CD4-positive, alpha-beta T cell treated with Interferon alpha-2 for 1 hour (primary cell): ENCODE measurements around the gene ST3GAL3.

Experiments
- DNase-seq, 2 donors: peaks; one replicate each; pipeline ENCODE4 v3.0.0-alpha.2; 2020 to 2022

ST3GAL3 gene

DNA sequence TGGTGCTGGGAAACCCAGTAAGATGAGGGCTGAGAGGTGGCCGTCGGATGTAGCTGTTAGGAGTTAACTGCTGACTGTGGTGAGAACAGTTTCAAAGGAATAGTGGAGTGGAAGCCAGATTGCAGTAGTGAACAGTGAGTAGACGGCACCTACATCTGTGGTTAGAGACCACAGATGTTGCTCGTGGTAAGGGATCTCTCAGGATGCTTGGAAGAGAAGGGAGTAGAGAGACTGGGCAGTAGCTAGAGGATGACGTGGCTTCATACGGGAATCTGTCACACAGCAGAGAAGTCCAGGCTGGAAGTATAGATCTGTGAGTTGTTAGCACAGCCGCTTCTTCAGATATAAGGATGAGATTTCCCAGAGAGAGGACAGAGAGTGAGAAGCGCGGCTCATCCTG lies 218.5 kb downstream of the ST3GAL3 start:
- no peak for DNase-seq

DNA sequence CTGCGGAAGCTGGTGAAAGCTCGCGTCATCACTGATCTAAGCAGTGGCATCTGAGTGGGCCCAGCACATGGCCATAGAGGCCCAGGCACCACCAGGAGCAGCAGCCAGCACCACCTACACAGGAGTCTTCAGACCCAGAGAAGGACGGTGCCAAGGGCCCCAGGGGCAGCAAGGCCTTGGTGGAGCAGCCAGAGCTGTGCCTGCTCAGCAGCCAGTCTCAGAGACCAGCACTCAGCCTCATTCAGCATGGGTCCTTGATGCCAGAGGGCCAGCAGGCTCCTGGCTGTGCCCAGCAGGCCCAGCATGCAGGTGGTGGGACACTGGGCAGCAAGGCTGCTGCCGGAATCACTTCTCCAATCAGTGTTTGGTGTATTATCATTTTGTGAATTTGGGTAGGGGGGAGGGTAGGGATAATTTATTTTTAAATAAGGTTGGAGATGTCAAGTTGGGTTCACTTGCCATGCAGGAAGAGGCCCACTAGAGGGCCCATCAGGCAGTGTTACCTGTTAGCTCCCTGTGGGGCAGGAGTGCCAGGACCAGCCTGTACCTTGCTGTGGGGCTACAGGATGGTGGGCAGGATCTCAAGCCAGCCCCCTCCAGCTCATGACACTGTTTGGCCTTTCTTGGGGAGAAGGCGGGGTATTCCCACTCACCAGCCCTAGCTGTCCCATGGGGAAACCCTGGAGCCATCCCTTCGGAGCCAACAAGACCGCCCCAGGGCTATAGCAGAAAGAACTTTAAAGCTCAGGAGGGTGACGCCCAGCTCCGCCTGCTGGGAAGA lies 223.0 kb downstream of the ST3GAL3 start:
- DNase-seq = no peak

DNA sequence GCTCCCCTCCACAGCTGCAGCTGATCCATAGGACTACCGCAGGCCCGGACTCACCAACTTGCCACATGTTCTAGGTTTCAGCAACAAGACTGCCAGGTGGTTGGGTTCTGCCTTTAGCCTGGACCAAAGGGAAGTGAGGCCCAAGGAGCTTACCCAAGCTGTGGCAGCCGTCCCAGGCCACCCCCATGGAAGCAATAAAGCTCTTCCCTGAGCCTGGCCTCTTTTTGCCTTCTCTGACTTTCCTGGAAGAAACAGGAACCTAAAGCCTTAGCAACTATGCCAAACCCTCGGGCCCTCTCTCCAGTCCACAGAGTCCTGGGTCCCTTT lies 223.6 kb downstream of the ST3GAL3 start:
- no peak for DNase-seq

DNA sequence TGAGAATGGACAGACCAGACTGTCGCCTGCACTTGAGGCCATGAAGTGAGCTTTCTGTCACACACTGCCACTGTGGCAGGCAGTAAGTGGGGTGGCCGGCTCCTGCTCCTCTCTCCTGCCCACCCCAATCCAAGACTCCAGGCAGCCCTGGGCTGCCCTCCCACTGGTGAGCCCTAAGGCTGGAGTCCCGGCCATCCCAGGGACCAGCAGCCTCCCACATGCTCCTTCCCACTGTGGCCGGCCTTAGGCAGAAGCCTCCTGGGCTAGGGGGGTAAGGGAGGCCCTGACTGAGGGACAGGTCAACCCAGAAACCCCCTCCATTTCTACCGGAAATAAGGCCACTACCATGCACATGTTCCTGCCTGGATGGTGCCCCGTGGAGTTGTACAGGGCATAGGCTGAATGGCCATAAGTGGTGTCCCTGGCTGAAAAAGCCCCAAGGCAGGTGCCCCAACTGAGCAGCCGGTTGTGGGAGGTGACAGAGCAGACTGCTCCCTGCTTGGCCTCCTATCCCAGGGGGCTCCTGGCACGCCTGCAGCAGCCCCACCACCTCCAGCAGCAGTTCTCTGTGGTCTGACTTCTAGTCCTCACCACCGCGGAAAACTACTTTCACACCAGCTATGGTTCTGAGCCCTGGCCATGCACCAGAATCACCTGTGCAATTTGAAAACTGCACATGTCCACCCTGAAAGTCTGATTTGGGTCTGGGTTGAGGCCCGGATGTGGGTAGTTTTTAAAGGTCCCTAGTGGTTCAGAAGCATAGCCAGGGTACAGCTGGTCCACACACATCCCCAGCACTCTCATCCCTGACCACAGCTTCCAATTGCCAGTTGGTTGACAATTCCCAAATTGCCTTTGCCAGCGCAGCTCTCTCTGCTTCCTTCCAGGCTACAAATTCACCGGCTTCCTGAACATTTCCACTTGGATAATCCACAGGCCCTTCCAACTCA lies 224.7 kb downstream of the ST3GAL3 start:
- no peak for DNase-seq

DNA sequence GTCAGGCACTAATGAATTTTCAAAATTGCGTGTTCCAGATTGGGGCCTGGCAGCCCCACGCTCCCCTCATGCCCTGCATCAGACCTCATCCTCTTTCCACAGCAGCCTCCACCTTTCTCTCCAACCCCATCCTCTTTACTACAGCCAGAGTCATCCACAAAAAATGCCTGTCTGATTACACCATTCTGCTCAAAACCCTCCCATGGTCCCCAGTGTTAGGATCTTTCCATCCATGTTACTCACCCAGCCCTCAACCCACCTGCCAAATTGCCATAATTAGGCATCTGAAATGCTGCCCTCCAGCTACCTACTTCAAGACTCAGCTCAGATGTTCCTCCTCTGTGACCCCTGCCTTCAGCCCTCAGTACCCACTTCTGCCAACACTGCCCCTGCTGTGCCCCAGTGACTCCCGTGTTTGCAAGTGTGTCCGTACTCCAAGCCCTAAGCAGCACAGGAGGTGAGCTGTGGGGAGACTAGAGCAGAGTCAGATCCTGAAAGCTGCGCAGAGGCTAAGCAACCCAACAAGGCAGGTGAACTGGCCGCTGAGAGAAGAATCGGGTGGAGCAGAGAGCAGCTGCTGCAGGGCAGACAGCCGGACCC lies 225.6 kb downstream of the ST3GAL3 start:
- no peak for DNase-seq

DNA sequence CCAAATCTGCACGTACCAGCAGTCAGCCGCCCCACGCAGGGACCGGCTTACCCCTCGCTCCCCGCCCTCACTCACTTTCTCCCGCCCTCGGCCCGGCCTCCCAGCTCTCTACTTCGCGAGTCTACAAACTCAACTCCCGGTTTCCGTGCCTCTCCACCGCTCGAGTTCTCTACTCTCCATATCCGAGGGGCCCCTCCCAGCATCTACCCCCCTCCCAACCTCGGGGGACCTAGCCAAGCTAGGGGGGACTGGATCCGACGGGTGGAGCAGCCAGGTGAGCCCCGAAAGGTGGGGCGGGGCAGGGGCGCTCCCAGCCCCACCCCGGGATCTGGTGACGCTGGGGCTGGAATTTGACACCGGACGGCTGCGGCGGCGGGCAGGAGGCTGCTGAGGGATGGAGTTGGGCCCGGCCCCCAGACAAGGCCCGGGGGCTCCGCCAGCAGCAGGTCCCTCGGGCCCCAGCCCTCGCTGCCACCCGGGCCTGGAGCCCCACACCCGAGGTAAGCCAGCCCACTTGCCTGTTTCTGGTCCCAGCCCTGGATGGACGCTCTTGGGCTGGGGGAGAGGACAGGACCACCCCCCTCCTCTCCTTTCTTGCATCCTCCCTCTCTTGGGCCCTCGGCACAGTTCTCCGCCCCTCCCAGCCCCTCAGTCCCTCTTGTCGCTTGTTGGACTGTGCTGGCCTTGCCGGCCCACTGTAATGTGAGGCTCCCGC lies 226.2 kb downstream of the ST3GAL3 start, which contains the start of gene ARTN:
ARTN (plus strand) TSS at position 416 of the 715 bp plus-strand sequence. CDS start 1,856 bp downstream, outside the sequence.
- DNase-seq = no peak

DNA sequence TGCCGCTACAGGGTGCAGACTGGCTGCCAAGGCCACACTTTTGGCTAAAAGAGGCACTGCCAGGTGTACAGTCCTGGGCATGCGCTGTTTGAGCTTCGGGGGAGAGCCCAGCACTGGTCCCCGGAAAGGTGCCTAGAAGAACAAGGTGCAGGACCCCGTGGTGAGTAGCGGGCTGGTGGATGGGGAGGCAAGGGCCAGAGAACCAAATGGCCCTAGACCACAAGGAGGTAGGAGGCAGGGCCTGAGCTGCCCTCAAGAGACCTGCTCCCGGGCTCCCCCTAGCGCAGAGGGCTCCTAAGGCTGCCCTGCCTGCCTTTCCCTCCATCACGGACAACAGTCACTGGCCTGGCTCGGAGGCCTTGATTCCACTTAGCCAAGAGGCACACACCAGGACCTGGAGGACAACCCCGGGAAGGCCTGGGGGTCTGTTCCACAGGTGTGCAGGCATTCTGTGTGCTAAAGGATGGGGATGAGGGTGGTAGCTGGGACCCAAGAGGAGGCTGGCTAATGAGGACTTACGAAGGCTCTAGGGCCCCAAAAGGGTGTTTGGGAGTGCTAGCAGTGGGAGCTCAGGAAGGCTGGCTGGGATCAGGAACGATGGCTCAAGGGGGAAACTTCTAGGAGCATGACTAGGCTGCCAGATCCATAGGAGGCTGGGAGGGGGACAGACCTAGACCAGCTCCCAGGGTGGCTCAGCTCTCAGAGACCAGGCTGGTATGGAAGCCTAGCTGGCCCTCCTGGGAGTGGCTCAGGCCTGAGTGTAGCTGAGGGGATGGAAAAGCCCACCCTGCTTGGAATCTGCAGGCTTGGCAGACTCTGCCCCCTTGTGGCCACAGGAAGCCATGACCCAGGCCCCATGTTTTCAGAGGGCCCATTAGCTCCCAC lies 227.0 kb downstream of the ST3GAL3 start:
- DNase-seq = peak; percentile 46 to 53

DNA sequence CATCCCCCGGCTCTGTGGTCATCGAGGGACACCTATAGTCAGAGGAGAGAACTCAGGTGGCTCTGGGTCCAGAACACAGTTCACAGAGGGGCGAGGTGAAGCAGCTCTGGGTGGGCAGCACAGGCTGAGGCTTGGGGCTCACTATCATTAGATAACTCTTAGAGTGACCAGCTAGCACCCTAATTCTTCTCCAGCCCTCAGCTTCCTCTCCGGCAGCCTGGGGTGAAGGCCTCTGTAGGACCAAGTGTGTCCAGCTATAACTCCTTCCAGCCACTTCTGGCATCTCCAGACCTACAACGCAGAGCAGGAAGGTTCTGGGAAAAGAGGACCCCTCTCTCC lies 227.6 kb downstream of the ST3GAL3 start:
- no peak for DNase-seq

DNA sequence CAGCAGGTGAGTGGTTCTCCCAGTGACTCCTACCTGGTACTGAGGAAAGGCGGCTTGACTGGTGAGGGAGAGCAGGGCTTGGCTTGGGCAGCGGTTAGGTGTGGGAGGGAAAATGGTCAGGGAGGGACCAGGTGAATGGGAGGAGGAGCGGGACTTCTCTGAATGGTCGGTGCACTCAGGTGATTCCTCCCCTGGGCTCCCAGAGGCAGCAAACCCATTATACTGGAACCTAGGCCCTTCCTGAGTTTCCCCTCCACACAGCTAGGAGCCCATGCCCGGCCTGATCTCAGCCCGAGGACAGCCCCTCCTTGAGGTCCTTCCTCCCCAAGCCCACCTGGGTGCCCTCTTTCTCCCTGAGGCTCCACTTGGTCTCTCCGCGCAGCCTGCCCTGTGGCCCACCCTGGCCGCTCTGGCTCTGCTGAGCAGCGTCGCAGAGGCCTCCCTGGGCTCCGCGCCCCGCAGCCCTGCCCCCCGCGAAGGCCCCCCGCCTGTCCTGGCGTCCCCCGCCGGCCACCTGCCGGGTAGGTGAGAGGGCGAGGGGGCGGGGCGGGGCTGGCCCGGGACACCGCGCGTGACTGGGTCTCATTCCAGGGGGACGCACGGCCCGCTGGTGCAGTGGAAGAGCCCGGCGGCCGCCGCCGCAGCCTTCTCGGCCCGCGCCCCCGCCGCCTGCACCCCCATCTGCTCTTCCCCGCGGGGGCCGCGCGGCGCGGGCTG lies 228.5 kb downstream of the ST3GAL3 start:
- no peak for DNase-seq

DNA sequence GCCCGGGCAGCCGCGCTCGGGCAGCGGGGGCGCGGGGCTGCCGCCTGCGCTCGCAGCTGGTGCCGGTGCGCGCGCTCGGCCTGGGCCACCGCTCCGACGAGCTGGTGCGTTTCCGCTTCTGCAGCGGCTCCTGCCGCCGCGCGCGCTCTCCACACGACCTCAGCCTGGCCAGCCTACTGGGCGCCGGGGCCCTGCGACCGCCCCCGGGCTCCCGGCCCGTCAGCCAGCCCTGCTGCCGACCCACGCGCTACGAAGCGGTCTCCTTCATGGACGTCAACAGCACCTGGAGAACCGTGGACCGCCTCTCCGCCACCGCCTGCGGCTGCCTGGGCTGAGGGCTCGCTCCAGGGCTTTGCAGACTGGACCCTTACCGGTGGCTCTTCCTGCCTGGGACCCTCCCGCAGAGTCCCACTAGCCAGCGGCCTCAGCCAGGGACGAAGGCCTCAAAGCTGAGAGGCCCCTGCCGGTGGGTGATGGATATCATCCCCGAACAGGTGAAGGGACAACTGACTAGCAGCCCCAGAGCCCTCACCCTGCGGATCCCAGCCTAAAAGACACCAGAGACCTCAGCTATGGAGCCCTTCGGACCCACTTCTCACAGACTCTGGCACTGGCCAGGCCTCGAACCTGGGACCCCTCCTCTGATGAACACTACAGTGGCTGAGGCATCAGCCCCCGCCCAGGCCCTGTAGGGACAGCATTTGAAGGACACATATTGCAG lies 229.3 kb downstream of the ST3GAL3 start:
- peak in 1 of 2 donors; percentile 8 for DNase-seq

DNA sequence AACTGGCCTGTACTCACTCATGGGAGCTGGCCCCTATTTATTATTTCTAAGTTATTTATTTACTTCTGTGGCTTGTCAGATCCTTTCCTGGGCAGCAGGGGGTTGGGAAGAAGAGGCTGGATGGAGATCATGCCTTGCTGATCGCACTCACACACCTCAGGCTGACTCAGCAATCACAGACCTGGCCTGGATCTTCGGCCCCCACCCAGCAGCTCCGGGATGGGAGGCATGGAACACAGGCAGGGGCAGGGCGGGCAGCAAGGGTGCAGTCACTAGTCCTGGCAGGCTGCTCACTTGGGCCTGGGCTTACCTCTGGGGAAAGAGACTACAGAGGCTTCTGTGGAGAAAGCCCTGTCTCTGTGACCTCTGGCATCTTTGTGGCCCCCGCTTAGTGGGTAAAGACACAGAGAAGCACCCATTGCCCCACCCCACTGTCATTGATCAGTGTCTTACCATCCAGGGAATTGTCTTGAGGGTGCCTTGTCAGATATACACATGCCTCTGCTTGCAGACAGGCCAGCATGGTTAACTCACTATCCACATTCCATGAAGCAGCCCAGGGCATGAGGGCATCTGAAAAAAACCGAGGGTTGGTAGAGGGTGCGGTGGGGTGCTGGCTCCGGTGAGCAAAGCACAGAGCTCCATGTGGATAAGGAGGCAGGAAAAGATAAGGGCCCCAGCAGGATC lies 230.0 kb downstream of the ST3GAL3 start:
- DNase-seq = no peak

DNA sequence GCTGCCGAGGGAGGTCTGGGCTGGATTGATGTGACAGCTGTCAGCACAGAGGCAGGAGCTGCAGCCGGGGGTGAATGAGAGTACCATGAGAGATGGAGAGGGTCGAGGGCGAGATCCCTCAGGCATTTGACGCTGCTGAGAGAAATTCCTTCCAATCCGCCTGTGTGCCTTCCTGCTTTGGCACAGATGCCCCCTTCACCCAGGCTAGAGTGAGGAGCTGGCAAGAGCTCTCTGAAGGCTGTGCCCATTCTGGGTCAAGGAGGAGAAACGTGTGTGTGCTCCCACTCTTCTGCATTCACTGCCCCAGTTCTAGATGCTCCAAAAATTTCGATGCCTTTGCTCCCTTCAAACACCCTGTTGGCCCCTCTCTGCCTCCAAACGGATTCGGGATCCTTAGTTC lies 231.0 kb downstream of the ST3GAL3 start:
- DNase-seq = no peak

DNA sequence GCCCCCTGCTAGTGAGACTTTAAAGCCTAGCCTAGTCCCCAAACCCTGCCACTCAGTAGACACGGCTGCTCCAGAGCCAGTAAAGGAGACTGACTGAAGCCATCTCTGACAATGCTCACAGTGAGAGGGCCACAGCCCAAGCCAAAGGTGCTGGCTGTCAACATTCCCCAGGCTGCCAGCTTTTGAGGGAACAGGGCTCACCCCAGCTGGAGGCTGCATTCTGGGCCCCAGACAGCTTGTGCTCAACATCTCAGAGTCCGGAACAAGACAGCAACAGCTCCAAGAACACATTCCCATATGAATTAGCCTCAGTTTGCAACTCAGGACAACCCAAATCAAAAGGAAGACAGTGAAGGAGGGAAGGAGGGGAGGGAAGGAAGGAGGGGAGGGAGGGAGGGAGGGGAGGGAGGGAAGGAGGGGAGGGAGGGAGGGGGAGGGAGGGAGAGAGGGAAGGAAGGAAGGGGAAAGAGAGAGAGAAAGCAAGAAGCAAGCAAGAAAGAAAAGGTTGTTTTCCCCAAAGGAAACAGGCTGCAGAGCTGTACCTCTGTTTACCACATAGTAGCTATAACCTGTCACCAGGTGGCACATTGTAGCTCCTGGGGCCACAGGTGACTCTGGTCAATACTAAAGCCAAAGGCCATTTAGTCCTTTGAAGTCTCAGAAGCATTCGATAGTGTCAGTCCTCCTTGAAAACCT lies 231.7 kb downstream of the ST3GAL3 start:
- no peak for DNase-seq

DNA sequence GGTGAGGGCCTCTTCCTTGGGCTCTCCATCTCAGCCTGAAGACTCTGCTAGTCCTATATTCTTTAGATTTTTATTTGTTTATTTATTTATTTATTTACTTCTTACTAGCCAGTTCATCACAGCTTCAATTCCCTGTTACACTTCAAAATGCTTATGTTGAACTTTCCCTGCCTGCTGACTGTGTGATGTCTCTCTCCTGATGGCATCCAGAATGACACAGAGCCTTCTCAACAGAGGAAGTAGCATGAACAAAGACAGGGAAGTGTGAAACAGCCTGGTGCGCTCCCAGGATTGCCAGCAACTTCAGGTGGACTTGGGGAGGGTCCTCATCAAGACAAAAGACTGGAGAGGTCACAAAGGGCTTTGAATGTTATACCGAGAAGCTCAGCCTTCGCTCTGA lies 235.1 kb downstream of the ST3GAL3 start:
- DNase-seq = no peak

DNA sequence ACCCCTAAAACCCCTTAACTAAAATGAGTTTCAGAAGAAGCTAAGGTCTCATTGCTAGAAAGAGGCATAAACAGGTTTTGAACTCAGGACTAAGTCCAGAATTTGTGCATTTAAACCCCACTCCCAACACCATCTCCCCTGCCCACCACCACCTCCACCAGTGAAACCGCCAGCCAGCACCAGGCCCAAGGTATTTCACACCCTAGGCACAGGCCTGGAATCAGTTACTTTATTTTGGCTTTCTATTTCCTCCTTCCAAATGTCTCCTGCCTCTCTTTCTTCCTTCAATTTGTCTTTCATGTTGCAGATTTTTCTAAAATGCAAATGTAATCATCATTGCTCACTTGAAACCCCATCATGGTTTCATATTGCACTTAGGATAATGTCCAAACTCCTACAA lies 237.5 kb downstream of the ST3GAL3 start:
- no peak for DNase-seq

DNA sequence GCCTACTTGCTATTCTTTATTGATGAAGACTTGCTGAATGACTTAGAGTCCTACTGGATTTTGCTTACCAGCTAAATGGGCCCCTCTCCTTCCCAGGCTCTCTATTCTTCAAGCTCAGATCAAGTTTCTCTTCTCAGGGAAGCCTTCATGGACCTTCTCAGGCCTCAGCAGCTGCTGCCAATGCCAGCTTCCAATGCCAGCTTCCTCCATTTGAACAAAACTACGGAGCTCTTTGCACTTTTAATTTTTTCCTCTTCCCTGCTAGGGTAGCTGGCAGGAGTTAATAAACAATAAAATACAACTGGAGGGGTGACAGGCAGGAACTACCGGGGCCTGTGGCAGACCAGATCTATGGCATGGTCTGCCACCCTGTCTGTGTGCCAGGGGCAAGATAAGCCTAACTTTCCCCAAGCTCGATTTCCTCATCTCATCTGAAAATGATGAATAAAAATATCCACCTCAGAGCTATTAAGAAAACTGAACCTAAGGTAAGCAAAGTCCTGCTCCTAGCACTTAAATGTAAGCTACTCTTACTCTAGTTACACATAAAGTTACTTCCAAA lies 238.4 kb downstream of the ST3GAL3 start:
- DNase-seq = no peak

DNA sequence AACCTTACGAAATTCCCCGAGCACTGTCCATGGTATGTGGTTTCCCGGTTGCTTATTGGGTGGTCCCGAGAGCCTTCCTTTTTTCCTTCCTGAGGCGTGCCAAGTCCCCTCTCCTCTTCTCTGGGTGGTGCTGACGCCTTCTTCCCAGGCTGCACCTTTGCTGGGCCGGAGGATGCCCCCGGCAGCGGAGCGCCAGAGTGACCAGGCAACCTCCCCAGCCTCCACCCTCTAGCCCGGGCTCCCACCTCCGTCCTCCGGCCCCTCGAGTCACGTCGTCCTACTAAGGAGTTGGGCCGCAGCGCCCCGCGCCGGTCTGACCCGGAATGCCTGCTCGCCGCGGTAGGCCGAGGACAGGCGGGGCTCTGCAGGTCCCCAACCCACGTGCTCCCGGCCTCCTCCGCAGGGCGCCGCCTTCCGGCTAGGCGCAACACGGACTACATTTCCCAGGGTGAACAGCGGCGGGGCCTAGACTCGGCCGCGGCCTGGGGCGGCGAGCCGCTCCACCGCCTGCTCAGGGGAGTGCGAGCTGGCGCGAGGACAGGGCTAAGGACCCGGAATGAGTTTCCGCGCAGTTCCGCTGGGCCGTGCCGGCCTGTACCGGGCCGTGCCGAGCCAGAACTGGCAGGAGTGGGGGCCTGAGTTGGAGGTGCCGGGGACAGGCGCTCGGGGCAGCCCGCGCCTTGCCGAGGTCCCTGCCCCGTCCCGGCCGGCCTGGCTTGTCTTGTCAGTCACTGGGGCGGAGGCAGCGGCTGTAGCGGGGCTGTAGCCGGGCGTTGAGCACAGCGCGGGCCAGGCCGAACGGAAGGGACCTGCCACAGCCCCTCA lies 239.1 kb downstream of the ST3GAL3 start, which contains the start of gene IPO13:
IPO13 (plus strand) TSS at position 715 of the 825 bp plus-strand sequence. CDS start 651 bp downstream, outside the sequence.
- peak; percentile 93 to 97 for DNase-seq
